Skin of body (tissue), 2 donors: ENCODE data around the gene DNTT. TPM values are rescaled to one million over a fixed set of nuclear protein-coding genes. Genes with fewer than 3 reads are reported as not detected.
A peak's percentile ranks its signal among the peaks of the same experiment; 100 is the strongest.

ENCODE experiments used
- DNase-seq: peaks from one replicate; lab custom pipeline; 2025; lab: John Stamatoyannopoulos, UW
- total RNA-seq: library from RNA; depleted of rRNA; stranded (reverse); fragments of >200 nt; gene quantifications from one replicate; pipeline ENCODE4 v1.2.3, GENCODE V29; 2014

The DNTT gene
- total RNA-seq, 1 donor from 2014 or later = 0.10 TPM

DNA sequence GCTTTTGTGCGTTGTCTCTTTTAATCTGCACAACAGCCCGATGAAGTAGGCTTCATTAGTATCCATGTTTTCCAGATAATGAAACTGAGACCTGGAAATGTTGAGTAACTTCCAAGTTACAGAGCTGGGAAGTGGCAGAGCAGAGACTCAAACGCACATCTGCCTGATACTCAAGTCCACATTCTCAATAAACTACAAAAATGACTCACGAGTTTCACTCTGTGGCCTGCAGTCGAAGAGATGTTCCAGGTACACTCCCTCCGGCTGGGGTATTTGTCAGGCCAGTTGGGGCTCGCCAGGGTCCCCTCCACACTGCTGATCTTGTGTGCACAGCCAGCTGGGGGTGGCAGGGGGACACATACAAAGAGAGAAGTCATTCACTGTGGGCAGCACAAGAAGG lies 72.2 kb downstream of the DNTT start:
- no peak for DNase-seq

DNA sequence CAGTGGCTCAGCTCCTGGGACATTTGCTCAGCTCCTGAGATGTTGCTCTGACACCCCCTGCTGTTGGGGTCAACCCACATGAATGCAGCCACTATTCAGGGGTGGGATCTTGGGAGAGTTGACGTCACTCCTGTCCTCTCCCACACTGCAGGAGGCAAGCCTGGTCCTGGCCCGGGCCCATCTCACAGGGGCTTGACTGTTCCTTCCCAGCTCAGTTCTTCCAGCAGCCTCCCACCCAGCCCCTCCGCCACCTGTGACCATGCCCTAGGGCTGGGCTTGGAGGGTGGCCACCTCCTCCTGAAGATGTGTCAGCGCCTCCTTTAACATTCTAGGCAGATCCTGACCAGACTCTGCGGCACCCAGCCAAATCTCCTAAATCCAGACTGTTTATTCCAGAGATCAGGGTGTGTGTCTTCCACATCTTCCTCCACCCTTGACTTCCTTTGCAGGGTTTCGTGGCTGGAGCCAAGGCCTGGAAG lies 73.6 kb downstream of the DNTT start:
- DNase-seq = no peak

DNA sequence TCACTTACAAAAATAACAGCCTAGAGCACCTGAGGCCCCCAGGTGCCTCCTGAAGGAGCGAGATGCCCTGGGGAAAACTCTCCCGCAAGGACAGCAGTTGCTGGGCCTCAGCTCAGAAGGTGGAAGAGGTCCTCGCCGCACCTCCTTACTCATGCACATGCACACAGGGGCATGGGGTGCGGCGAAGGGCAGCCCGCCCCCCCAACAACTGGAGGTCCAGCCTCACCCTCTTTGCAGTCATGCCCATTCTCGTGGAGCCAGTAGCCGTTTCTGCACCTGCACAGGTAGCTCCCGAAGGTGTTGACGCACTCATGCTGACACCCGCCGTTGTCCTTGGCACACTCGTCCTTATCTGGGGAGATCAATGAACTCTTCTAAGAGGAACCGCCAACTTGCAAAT lies 74.5 kb downstream of the DNTT start:
- no peak for DNase-seq

DNA sequence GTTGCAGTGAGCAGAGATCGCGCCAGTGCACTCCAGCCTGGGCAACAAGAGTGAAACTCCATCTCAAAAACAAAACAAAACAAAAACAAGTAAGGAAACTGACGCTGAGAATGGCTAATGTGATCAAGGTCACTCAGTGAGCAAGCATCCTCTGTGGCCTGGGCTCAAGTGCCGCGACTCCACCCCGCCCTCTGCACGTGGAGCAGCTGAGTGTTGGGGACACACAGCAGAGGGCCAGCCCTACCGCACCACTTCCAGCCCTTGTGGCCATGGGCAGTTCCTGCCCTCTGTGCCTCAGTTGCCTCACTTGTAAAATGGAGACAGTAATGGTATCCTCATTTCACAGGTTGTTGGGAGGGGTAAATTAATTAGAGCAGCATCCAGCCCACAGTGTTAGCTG lies 75.5 kb downstream of the DNTT start:
- no peak for DNase-seq

DNA sequence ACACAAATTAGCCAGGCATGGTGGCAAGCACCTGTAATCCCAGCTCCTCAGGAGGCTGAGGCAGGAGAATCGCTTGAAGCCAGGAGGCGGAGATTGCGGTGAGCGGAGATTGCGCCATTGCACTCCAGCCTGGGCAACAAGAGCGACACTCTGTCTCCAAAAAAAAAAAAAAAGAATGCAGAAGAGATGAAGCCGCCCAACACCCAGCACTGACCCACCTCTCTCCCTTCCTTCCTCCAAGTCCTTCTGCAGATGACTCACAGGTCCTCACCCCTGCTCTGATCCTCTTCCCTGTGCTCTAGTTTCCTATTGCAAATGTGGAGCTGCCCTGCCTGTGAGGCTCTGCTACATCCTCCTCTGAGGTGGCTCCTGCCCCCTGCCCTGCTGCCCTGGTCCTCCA lies 76.6 kb downstream of the DNTT start:
- no peak for DNase-seq

DNA sequence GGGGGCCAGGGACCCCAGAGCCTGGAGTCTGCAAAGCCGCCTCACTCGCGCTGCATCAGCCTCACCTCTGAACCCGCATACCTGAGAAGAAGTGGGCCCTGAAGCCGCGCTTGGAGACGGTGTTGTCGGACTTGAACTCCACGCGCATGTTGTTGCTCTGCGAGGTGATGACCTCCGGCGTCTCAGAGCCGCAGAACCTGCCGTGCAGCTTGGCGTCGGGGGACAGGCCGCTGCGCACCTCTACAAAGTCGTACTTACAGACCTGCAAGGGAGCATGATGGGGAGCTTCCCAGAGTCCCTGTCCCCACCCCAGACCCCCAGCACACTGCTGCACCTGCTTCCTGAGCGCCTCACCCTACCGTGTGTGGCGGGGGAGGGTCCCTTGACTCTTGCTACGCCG lies 80.3 kb downstream of the DNTT start:
- no peak for DNase-seq

DNA sequence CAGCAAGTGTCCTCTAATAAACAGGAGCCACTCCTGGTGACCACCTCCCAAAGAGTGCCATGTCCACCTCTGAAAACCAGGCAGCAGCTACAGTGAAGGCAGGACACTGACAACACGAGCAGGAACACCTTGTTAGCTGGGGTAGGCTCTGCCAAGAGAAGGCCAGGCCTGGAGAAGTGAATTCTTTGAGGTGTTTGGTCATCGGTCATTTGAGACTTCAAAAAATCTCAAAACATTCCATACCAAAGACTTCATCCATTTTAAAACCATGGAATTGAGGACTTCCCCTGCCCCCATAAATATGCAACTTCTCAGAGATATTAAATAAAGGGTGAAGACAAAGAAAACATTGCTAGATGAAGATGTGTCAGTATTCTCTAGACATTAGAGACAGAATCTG lies 82.9 kb downstream of the DNTT start:
- DNase-seq = no peak

DNA sequence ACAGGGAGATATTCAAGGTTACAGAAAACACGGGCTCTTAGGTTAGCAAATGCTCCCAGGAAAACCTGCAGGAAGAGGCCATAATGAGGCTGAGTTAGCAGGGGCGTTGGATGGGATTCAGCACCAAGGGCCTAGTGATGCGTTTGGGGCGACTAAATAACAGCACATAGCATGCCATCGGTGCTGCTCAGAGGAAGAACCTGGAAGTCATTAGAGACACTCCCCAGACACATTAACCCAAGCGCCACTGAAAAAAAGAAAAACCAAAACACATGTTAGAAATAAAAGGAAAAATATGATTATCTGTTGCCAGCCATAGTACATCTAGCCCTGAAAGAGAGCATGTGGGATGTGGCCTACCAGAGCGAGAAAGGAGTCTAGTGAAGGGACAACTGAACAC lies 83.4 kb downstream of the DNTT start:
- peak; percentile 54 for DNase-seq

Other genes starting within 250 kb of the DNTT start
- 34.5 TPM for gene ZNF518A, start 174.1 kb upstream of the DNTT start, total RNA-seq
- 5.9 TPM for gene BLNK, start 32.9 kb upstream of the DNTT start, total RNA-seq
- not detected for gene OPALIN, start 54.6 kb downstream of the DNTT start, total RNA-seq
- 0.20 TPM for gene TLL2, start 209.5 kb downstream of the DNTT start, total RNA-seq